ENCODE measurements around the gene CDC6. TPM values are rescaled to one million over a fixed set of nuclear protein-coding genes. Genes with fewer than 3 reads are reported as not detected.

The CDC6 gene
- total and polyA plus RNA-seq, 2 of the 8 experiments (the other 6 are each of a cell fraction or from before 2014, with no cell fraction given) = 50.5 to 140 TPM

DNA sequence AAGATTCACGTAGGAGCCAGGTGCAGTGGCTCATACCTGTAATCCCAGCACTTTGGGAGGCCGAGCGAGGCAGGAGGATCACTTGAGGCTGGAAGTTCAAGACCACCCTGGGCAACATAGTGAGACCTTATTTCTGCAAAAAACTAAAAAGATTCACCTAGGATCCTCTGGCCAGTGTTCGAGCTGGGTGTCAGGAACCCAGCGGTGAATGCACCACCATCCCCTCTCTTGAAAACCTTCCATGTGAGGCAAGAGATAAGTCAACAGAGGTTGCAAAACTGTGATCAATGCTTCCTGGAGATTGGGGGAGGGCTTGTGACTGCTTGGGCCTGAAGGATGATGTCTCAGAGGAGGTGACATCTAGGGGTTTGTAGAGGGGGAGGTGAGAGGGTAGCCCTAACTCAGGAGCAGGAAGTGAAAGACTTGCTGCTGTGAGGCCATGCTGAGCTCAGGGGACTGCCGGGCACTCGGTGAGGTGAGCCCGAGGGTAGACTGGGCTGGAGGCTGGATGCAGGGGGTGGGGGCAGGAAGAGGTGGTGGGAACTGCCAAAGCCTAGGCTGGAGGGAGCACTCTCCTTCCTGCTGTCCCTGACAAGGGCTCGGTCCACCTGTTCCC, 65.2 kb downstream of the CDC6 start:
- Histone ChIP-seq H3K4me3 (ENCODE audit: extremely low read depth in 1 of 4, insufficient read depth in 2 of 4, low read depth in 3 of 4, low read length in 4 of 4) (no peak overlapping the region), H3K79me2 (ENCODE audit: control insufficient read depth in 1 of 2, insufficient read depth in 2 of 2, low read length in 2 of 2) (no peaks in the 10 kb centered on the region)
- POLR2A ChIA-PET (ENCODE audit: partially characterized antibody) = interaction anchor here (1.1 to 27.8 kb wide), 3 partner anchors 12 to 50 kb away, joined by 3 to 570 read pairs (median 4); partner anchors contain the start of genes CDC6, GJD3 and RARA

More for the DNA sequence above, 65.2 kb downstream of the CDC6 start:
- Histone ChIP-seq H2BK5ac (ENCODE audit: low read depth, low read length) (no peak overlapping the region), H3K18ac (ENCODE audit: extremely low read depth, low read length) (no peak overlapping the region), H3K14ac (ENCODE audit: insufficient read length) (no peak overlapping the region), H3K9ac (replicated peaks in 1 of 4; ENCODE audit: extremely low read depth in 1 of 4, low read depth in 3 of 4, low read length in 3 of 4) (no peak overlapping the region), H4K5ac (ENCODE audit: insufficient read length, low read depth, low read length) (no peak overlapping the region), H3K9me3 (ENCODE audit: insufficient read depth in 2 of 2, low read depth in 1 of 2, low read length in 1 of 2) (no peaks in the 10 kb centered on the region), H3K27ac (ENCODE audit: low read depth, low read length) (no peak overlapping the region), H2BK12ac (ENCODE audit: low read depth, low read length) (no peak overlapping the region), H3K36me3 (ENCODE audit: control insufficient read depth in 2 of 4, insufficient read depth in 4 of 4, low read length in 3 of 4) (no peaks in the 10 kb centered on the region), H3K23ac (ENCODE audit: insufficient read length) (no peak overlapping the region), H2BK15ac (ENCODE audit: low read length) (no peak overlapping the region), H3K23me2 (ENCODE audit: low read depth, low read length) (no peaks in the 10 kb centered on the region; the same call in 1 of the 2 replicates), H2AFZ (ENCODE audit: low read length) (no peak overlapping the region), H3K4me2 (ENCODE audit: insufficient read depth in 1 of 2, low read depth in 2 of 2, low read length in 2 of 2) (no peak overlapping the region), H4K8ac (ENCODE audit: extremely low read depth, insufficient read depth, low read length) (no peak overlapping the region), H4K91ac (replicated peaks; ENCODE audit: insufficient read length, low read length) (no peak overlapping the region), H3K56ac (replicated peaks; ENCODE audit: insufficient read length, low read depth, low read length) (no peak overlapping the region), H3K4ac (replicated peaks; ENCODE audit: insufficient read length, low read depth, low read length) (no peak overlapping the region), H3K4me1 (replicated peaks in 1 of 4; ENCODE audit: control insufficient read depth in 3 of 4, insufficient read depth in 4 of 4, low read length in 3 of 4) (peaks cover 0 to 30% (median 21%) of the 10 kb centered on the region in 4 experiments; a peak in 6 of 7 replicates), H2AK5ac (ENCODE audit: low read depth, low read length) (no peak overlapping the region), H4K20me1 (replicated peaks in 1 of 2; ENCODE audit: control insufficient read depth in 1 of 2, insufficient read depth in 2 of 2, low read length in 2 of 2) (peaks cover 21 to 31% of the 10 kb centered on the region in 2 experiments), H3K79me1 (ENCODE audit: low read depth, low read length) (0 out of 2 replicates have a peak, but pooled peaks cover 4% of the 10 kb centered on the region), H3K27me3 (replicated peaks in 1 of 4; ENCODE audit: control insufficient read depth in 3 of 4, extremely low read depth in 1 of 4, insufficient read depth in 3 of 4, low read length in 3 of 4) (peaks cover 2 to 23% (median 21%) of the 10 kb centered on the region in 4 experiments), H2BK20ac (ENCODE audit: low read length) (no peak overlapping the region), H2BK120ac (replicated peaks; ENCODE audit: low read depth, low read length) (no peak overlapping the region)
- WGBS, 2 experiments (ENCODE audit: extremely low coverage in 1 of 2, insufficient coverage in 1 of 2, insufficient read length in 1 of 2, insufficient replicate concordance in 2 of 2, low coverage in 1 of 2, low lambda C conversion rate in 2 of 2, missing lambda C conversion rate in 1 of 2) = 88% methylated on average over 9 of the region's 9 CpGs; no CpG with 5 or more reads in 1 of the 2 experiments
- CTCF ChIA-PET (ENCODE audit: partially characterized antibody) = interaction anchor here (0.6 to 30.8 kb wide), 9 partner anchors 7 to 325 kb away, joined by 3 to 1198 read pairs (median 5); partner anchors contain the start of gene RARA
- FAIRE-seq (no peak), DNase-seq (ENCODE audit: low read depth in 1 of 2, low spot score in 2 of 2) (no peak)
- TF ChIP-seq KDM5A (IDR thresholded peaks at IDR 0.05; ENCODE audit: low read length) = no peak
- no peak for TF ChIP-seq PHF8 (conservative IDR thresholded peaks at IDR 0.05; ENCODE audit: low read depth, low read length)
- no peak for TF ChIP-seq RFX5 (IDR thresholded peaks at IDR 0.05; ENCODE audit: borderline replicate concordance, low read depth, low read length)
- TF ChIP-seq EZH2 (IDR thresholded peaks at IDR 0.05; ENCODE audit: low read depth, low read length, severe bottlenecking) = no peak
- no peak for TF ChIP-seq FOSL1 (IDR thresholded peaks at IDR 0.05; ENCODE audit: insufficient read depth, low read depth, low read length)
